Amniotic epithelial cell (primary cell): Measurements from ENCODE around the gene ZNF716.
"Not testable (repeated sequence)": the region's sequence is repeated elsewhere in the genome, so short reads cannot be mapped to it uniquely, and the experiment has no call there.

Experiments used
- DNase-seq: peaks from one replicate; pipeline ENCODE4 v3.0.0-alpha.2; 2010; ENCODE audit warnings: low read depth

Gene ZNF716

GRCh38 chr7:57426629-57427003 lies 23.4 kb upstream of the ZNF716 start:
- no peak for DNase-seq

GRCh38 chr7:57427146-57427545 lies 22.8 kb upstream of the ZNF716 start:
- DNase-seq, result no peak

DNA sequence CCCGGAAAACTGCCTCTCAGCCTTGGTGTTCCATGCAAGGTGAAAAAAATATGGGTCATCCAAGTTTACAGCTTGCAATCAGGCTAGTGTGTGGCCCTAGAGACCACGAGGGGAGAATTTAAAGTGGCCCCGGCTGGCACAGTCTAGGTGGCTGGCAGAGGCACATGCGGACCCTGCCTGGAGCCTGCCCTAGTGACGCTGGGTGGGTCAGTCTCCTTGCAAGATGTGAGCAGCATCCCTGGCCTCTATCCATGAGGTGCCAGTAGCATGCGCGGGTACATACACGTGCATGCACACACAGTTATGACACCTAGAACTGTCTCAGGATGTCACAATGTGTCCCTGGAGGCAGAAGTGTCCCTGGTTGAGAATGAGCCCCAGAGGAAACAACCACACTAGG lies 22.4 kb upstream of the ZNF716 start:
- no peak for DNase-seq

GRCh38 chr7:57432583-57432982 lies 17.4 kb upstream of the ZNF716 start:
- no peak for DNase-seq

GRCh38 chr7:57437581-57437980 lies 12.4 kb upstream of the ZNF716 start:
- no peak for DNase-seq

DNA sequence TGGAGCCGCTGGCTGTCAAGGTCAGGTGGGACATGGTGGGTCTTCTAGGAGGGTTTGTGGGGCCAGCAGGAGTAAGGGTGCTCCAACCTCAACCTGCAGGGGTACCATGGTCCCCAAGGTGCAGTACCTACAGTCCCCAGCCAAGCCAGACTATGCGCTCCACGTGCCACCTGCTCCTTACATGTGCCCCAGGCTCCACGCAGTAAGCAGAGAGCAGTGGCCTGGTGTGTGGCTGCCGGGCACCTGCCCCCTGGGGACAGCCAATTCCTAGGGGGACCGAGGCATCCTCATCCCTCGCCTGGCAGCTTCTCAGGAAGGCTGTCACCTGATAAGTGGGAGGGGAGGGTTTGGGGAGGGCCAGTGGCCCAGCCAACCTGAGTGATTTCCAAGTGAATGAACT lies 11.7 kb upstream of the ZNF716 start:
- DNase-seq, result no peak

- no peak for DNase-seq
Measured at GRCh38 chr7:57443567-57443966, 6.4 kb upstream of the ZNF716 start.

DNA sequence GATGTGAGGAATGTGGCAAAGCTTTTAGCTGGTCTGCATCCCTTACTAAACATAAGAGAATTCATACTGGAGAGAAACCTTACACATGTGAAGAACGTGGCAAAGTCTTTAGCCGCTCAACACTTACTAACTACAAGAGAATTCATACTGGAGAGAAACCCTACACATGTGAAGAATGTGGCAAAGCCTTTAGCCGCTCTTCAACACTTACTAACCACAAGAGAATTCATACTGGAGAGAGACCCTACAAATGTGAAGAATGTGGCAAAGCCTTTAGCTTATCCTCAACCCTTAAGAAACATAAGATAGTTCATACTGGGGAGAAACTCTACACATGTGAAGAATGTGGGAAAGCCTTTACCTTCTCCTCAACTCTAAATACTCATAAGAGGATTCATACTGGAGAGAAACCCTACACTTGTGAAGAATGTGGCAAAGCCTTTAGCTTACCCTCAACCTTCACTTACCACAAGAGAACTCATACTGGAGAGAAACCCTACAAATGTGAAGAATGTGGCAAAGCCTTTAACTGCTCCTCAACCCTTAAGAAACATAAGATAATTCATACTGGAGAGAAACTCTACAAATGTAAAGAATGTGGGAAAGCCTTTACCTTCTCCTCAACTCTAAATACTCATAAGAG lies 19.3 kb downstream of the ZNF716 start:
- DNase-seq, result not testable (repeated sequence)

- DNase-seq, result not testable (repeated sequence)
Measured at GRCh38 chr7:57480304-57480703, 30.3 kb downstream of the ZNF716 start.

GRCh38 chr7:57485022-57485421 lies 35.0 kb downstream of the ZNF716 start:
- DNase-seq, result not testable (repeated sequence)

GRCh38 chr7:57487957-57488356 lies 38.0 kb downstream of the ZNF716 start:
- DNase-seq, result no peak

DNA sequence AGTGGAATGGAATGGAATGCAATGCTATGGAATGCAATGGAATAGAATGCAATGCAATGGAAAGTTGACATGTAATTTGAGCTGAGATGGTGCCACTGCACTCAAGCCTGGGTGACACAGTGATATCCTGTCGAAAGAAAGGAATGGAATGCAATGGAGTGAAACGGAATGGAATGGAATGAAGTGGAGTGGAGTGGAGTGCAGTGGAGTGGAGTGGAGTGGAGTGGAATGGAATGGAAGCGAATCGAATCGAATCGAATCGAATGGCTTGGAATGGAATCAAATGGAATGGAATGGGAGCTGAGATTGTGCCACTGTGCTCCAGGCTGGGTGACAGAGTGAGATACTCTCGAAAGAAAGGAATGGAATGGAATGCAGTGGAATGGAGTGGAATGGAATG lies 45.1 kb downstream of the ZNF716 start:
- DNase-seq, result not testable (repeated sequence)

GRCh38 chr7:57496395-57496794 lies 46.4 kb downstream of the ZNF716 start:
- DNase-seq, result no peak

- DNase-seq, result no peak
Measured at GRCh38 chr7:57505176-57505575, 55.2 kb downstream of the ZNF716 start.
